Hypothalamus (tissue), 51 donors: Measurements from ENCODE around the gene TRPC4AP.
A peak's percentile ranks its signal among the peaks of the same experiment; 100 is the strongest.

Experiments used
- DNase-seq, 51 donors: peaks; one replicate each; lab custom pipeline; 2025; lab: John Stamatoyannopoulos, UW

TRPC4AP gene

DNA sequence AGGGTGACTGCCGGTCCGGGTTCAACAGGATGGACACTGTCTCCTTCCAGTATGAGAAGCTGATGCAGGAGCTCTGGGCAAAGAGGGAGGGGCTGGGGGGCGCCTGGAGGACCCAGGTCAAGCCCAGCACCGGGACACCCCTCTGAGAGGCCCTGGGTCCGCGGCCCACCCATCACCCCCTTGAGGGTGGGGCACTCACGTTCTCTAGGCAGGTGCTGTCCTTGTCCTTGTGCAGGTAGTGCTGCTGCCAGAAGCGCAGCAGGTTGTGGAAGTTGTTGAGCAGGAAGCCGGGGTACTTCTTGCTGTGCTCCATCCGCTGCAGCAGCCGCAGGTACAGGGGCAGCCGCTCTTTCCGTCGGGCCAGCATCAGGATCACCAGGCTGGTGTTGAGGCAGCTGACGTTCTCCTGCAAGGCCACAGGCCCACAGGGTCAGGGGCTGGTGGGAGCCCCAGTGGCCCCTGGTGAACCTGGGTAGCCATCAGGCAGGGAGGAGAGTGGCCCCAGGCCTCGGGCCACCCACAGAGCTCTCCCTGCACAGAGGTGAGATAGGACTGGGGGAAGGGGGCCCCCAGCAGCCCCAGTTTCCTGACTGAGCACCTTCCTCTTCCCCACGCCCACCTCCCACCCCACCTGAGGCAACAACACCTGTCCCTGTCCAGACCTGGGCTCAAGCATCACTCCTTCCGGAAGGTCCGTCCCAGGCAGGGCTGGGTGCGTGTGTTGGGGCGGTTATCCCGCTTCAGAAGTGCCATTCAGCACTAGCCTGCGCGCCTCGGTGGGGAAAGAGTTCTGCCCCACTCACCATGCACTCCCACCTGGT lies 89.2 kb downstream of the TRPC4AP start:
- no peak for DNase-seq

GRCh38 chr20:35002426-35003210 lies 90.0 kb downstream of the TRPC4AP start:
- DNase-seq = no peak

DNA sequence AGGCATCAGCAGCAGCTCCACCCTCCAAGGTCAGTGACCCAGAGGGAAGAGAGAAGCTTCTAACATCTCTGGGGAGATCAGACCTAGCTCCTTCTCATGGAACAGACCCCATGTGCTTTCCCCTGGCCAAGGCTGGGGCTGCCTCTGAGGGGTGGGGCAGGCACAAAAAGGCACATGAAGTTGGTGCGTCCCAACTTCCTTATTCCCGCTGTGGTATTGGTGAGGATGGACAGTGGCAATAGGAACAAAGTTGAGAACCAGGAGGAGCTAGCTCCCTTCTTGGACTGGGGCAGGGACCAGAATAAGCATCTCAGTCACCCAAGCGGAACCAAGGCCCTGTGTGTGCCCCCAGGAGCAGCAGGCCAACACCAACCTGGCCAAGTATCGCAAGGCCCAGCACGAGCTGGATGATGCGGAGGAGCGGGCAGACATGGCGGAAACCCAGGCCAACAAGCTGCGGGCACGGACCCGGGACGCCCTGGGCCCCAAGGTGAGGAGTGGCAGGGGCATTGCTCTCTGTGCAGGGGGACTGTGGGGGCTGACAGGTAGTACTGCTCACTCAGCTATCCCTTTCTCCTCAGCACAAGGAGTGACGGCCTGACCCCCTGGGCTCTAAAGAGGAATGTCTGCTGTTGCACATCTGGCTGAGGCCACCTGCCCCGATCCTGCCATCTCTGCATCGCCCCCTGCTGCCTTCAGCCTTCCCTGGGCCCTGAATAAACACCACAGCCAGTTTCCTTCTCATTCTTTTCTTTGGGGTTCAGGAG lies 90.8 kb downstream of the TRPC4AP start:
- no peak for DNase-seq

DNA sequence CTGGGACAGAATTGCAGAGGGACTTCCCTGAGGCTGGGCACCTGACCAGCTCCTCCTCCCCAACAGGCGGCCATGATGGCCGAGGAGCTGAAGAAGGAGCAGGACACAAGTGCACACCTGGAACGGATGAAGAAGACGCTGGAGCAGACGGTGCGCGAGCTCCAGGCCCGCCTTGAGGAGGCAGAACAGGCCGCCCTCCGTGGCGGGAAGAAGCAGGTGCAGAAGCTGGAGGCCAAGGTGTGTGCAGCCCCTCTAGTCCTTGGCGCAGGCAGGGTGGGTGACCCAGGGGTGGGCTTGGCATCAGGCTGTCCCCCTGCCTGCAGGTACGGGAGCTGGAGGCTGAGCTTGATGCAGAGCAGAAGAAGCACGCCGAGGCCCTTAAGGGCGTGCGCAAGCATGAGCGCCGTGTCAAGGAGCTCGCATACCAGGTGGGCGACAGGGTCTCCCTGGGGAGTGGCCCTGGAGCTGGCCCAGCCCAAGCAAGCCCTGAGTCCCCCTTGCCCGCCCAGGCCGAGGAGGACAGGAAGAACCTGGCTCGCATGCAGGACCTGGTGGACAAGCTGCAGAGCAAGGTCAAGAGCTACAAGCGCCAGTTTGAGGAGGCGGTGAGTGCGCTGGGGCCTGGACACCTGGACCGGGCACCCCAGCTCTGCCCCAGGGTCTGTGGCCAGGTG lies 91.5 kb downstream of the TRPC4AP start:
- no peak for DNase-seq

DNA sequence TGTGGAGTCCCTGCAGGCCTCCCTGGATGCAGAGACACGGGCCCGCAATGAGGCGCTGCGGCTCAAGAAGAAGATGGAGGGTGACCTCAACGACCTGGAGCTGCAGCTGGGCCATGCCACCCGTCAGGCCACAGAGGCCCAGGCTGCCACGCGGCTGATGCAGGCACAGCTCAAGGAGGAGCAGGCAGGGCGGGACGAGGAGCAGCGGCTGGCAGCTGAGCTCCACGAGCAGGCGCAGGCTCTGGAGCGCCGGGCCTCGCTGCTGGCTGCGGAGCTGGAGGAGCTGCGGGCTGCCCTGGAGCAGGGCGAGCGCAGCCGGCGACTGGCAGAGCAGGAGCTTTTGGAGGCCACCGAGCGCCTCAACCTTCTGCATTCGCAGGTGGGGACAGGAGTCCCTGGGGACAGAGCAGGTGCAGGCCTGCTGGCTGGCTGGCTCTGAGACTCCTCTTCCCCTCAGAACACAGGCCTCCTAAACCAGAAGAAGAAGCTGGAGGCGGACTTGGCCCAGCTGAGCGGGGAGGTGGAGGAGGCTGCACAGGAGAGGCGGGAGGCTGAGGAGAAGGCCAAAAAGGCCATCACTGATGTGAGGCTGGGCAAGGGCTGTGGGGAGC lies 92.2 kb downstream of the TRPC4AP start:
- DNase-seq = no peak

DNA sequence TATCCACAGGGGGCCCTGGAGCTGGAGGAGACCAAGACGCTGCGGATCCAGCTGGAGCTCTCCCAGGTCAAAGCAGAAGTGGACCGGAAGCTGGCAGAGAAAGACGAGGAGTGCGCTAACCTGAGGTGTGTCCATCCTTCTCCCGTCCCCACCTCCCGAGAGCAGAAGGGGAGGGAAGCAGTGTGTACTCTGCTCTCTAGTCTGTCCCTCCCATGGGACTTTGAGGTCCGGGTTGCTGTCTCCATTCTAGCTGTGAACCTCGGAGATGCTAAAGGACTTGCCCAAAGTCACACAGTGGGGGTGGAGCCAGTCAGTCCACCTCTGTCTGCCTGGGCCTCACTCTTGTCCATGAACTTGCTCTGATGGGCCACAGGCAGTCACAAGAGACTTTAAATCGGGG lies 92.8 kb downstream of the TRPC4AP start:
- no peak for DNase-seq

GRCh38 chr20:34999021-34999451 lies 93.6 kb downstream of the TRPC4AP start:
- DNase-seq = no peak

- no peak for DNase-seq
Observed at GRCh38 chr20:34998331-34998950, 94.2 kb downstream of the TRPC4AP start.

- no peak for DNase-seq
Observed at GRCh38 chr20:34997774-34998173, 94.8 kb downstream of the TRPC4AP start.

GRCh38 chr20:34997131-34997561 lies 95.5 kb downstream of the TRPC4AP start:
- DNase-seq = peak in 24 of 51 donors; percentile 13 to 59 (median 30)

DNA sequence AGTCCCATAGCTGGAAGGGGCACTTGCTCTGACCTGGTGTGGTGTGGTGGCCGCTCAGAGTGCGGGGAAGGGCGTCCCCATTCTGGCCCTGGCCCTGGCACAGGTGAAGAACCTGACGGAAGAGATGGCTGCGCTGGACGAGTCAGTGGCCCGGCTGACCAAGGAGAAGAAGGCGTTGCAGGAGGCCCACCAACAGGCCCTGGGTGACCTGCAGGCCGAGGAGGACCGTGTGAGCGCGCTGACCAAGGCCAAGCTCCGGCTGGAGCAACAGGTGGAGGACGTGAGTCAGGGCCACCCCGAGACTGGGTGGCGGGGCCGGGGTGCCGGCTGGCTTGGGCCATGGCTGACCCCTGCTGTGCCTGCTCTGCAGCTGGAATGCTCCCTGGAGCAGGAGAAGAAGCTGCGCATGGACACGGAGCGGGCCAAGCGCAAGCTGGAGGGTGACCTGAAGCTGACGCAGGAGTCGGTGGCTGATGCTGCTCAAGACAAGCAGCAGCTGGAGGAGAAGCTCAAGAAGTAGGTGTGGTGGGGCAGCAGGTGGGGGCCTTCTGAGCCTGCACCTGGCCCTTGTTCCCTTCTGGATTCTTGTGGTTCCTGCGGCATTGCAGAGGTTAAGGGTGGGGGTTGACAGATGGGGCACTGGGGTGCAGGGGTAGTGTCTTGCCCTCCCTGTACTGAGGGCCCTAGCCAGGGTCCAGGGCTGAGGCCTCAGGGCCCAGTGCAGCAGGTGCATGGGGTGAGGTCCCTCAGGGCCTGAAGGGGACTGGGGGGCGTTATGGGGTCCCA lies 96.2 kb downstream of the TRPC4AP start:
- no peak for DNase-seq

DNA sequence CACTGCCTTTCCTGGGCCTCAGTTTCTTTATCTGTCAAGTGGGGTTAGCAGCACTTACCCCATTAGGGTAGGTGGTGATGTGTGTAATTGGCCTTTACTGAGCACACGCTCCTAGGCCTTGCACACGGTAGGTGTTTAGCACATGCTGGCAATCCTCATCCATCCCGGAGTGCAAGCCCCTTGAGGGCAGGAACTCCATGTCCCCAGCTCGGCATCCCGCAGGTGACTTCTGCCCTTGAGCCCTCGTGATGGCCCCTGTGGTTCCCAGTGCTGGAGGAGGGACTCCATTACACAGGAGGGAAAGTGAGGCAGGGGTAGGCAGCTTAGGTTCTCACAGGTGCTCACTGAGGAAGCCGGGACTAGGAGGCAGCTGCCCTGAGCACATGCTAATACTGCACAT lies 96.9 kb downstream of the TRPC4AP start:
- no peak for DNase-seq

DNA sequence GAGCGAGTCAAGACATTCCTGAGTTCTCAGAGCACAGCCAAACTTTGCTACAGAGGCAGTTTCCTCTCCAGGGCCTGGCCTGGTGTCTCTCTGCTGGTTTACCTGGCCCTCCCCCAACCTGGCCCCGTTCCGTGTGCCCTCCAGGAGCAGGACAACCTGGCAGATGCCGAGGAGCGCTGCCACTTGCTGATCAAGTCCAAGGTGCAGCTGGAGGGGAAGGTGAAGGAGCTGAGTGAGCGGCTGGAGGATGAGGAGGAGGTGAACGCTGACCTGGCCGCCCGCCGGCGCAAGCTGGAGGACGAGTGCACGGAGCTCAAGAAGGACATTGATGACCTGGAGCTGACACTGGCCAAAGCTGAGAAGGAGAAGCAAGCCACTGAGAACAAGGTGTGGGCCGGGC lies 97.4 kb downstream of the TRPC4AP start:
- no peak for DNase-seq

DNA sequence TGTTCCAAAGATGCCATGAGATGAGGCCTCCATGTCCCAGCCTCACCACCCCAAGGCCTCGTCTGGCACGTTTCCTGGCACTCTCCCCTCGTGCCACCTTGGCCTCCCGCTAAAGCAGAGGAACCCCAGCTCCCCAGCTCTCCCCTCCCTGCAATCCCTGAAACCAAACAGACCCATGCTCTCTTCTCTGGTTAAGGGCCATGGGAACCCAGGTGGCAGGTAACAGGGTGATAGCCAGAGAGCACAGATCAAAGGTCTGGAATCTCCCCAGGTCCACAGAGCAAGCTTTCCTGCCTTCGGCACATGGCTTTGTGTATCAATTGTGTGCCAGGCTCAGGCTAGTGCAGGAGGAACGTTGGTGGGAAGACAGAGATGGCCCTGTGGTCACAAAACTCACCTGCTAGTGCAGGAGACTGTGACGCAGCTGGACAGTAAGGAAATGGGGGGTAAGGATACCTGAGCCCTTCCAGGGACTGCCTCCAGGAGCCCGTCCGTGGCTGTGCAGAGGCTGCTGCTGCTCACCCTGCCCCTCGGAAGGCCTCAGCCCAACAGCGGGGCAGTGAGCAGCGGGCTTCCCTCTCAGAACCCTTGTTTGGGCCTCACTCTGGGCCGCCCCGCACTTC lies 98.0 kb downstream of the TRPC4AP start:
- no peak for DNase-seq

GRCh38 chr20:34993941-34994508 lies 98.6 kb downstream of the TRPC4AP start:
- no peak for DNase-seq

- no peak for DNase-seq
Observed at GRCh38 chr20:34992751-34993417, 99.7 kb downstream of the TRPC4AP start.

DNA sequence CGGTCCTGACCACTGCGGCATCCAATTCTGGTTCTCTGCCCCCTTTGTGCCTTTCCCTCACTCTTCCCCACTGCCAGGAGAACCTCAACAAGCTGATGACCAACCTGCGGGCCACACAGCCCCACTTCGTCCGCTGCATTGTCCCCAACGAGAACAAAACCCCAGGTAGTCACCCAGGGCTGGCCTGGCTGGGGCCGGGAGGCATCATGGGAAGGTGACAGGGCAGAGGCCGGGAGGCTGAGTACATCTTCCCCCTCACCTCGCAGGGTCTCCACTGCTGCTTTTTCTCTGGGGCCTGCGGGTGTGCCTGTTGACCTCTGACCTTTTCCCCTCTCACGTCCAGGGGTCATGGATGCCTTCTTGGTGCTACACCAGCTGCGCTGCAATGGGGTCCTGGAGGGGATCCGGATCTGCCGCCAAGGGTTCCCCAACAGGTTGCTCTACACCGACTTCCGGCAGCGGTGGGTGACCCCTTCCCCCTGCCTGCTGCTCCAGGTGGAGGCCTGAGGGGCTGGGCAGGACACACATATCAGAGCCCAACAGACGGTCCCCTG lies 101.9 kb downstream of the TRPC4AP start:
- DNase-seq = no peak
